Smooth muscle cell (in vitro differentiated cells): ENCODE measurements around the gene MAML3. TPM values are rescaled to one million over a fixed set of nuclear protein-coding genes. Genes with fewer than 3 reads are reported as not detected.

Experiments
- DNase-seq: peaks from one replicate; lab custom pipeline; 2025; ENCODE audit not compliant: unreplicated experiment; lab: John Stamatoyannopoulos, UW
- H2AFZ ChIP-seq: fragments of 200-600 bp; sonication (generic); 2 replicates; pipeline ENCODE4 v1.6.0; 2016; ENCODE audit warnings: antibody characterized with exemption, low read depth, mild to moderate bottlenecking
- H3F3A ChIP-seq: fragments of 200-600 bp; sonication (generic); 2 replicates; pipeline ENCODE4 v1.6.0; 2017; ENCODE audit warnings: antibody characterized with exemption, low read depth
- H3K27ac ChIP-seq: fragments of 200-600 bp; sonication (generic); 2 replicates; pipeline ENCODE4 v1.5.1; 2016; ENCODE audit warnings: low read depth, mild to moderate bottlenecking
- H3K27me3 ChIP-seq: fragments of 200-600 bp; sonication (generic); 2 replicates; pipeline ENCODE4 v1.6.1; 2016; ENCODE audit warnings: low read depth, mild to moderate bottlenecking
- H3K36me3 ChIP-seq: fragments of 200-600 bp; sonication (generic); 2 replicates; pipeline ENCODE4 v1.5.1; 2016; ENCODE audit warnings: low read depth
- H3K4me1 ChIP-seq: fragments of 200-600 bp; sonication (generic); 2 replicates; pipeline ENCODE4 v1.5.1; 2016; ENCODE audit warnings: low read depth
- H3K4me2 ChIP-seq: fragments of 200-600 bp; sonication (generic); 2 replicates; pipeline ENCODE4 v1.6.0; 2016; ENCODE audit warnings: mild to moderate bottlenecking
- H3K4me3 ChIP-seq: fragments of 200-600 bp; sonication (generic); 2 replicates; pipeline ENCODE4 v1.5.1; 2016; ENCODE audit warnings: mild to moderate bottlenecking
- H3K79me2 ChIP-seq: fragments of 200-600 bp; sonication (generic); 2 replicates; pipeline ENCODE4 v1.6.0; 2016; ENCODE audit warnings: low read depth, mild to moderate bottlenecking
- H3K9ac ChIP-seq: fragments of 200-600 bp; sonication (generic); 2 replicates; pipeline ENCODE4 v1.6.0; 2016; ENCODE audit warnings: low read depth
- H3K9me3 ChIP-seq: fragments of 200-600 bp; sonication (generic); replicated peaks from 2 replicates; pipeline ENCODE4 v1.5.1; 2016; ENCODE audit warnings: low read depth
- H4K20me1 ChIP-seq: fragments of 200-600 bp; sonication (generic); 2 replicates; pipeline ENCODE4 v1.6.0; 2016; ENCODE audit warnings: low read depth
- WGBS: methylation state at CpG from one replicate; pipeline ENCODE4 v1.1.7; 2016; ENCODE audit warnings: low lambda C conversion rate; 5-methylcytosine and 5-hydroxymethylcytosine counted together
- polyA plus RNA-seq: library from polyadenylated mRNA; unstranded; fragments of >200 nt; fragmentation: Nextera tagmentation; extraction: Ambion mirVana; gene quantifications from 2 replicates; pipeline ENCODE4 v1.2.1, GENCODE V29; 2016
- total RNA-seq: library from RNA; depleted of rRNA; stranded (reverse); fragments of >200 nt; gene quantifications from 2 replicates; pipeline ENCODE4 v1.2.3, GENCODE V29; 2014
- TF ChIP-seq, protein P1 (sequence below): fragments of 200-600 bp; sonication (generic); IDR thresholded peaks from 2 replicates; pipeline ENCODE4 v1.5.1; 2017; ENCODE audit warnings: borderline replicate concordance, mild to moderate bottlenecking, antibody characterized with exemption; ENCODE audit not compliant: insufficient read depth, poor library complexity, severe bottlenecking

Gene MAML3
- total and polyA plus RNA-seq, 2 experiments from 2014 or later = 4.9 to 12.6 TPM

DNA sequence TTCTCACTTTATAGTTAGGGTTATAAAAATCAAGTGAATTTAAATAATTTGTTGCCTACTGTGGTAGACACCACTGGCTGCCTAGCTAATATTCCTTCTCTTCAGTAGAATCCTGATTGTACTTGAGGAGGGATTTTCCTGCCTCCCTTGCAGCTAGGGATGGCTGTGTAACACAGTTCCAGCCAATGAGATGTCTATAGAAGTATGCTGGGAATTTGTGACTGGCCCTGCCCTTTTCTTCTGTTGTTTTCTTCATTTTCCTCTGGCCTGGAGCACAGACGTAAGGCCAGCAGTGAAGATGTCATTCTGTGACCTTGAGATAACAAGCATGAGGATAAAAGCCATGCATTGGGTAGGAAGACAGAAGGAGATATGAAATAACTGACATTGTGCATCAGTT, 343.3 kb downstream of the MAML3 start:
- Histone ChIP-seq H3K4me3 (no peak overlapping the region), H3K27me3 (no peaks in the 10 kb centered on the region), H3K27ac (no peak overlapping the region), H3K4me2 (no peak overlapping the region), H3K79me2 (peaks cover 31% of the 10 kb centered on the region), H3K9ac (no peak overlapping the region), H4K20me1 (peaks cover 45% of the 10 kb centered on the region), H3K4me1 (peaks cover 35% of the 10 kb centered on the region), H3F3A (peaks cover 7% of the 10 kb centered on the region), H3K9me3 (peaks cover 4% of the 10 kb centered on the region), H3K36me3 (peaks cover 4% of the 10 kb centered on the region), H2AFZ (no peak overlapping the region)
- 96% methylated on average over 1 of the region's 1 CpG for WGBS
- DNase-seq = no peak
- TF ChIP-seq, protein P1, sequence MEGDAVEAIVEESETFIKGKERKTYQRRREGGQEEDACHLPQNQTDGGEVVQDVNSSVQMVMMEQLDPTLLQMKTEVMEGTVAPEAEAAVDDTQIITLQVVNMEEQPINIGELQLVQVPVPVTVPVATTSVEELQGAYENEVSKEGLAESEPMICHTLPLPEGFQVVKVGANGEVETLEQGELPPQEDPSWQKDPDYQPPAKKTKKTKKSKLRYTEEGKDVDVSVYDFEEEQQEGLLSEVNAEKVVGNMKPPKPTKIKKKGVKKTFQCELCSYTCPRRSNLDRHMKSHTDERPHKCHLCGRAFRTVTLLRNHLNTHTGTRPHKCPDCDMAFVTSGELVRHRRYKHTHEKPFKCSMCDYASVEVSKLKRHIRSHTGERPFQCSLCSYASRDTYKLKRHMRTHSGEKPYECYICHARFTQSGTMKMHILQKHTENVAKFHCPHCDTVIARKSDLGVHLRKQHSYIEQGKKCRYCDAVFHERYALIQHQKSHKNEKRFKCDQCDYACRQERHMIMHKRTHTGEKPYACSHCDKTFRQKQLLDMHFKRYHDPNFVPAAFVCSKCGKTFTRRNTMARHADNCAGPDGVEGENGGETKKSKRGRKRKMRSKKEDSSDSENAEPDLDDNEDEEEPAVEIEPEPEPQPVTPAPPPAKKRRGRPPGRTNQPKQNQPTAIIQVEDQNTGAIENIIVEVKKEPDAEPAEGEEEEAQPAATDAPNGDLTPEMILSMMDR = no peak

DNA sequence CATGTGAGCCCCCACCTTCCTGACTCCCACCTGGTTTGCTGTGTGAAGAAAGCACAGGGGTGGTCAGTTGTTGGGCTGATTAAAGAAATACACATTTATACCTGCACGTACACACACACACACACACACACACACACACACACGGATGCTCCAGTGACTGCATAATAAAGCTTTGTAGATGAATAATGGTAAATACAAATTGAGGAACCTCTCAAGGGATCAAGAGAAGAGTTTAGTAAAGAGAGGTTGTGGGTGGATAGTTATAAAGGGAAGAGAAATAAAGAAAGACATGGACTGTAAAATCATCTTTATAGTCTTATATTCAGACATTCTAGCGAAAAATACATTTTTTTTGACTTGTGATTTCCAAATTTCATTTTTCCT, 344.2 kb downstream of the MAML3 start:
- Histone ChIP-seq H4K20me1 (peaks cover 38% of the 10 kb centered on the region), H2AFZ (no peak overlapping the region), H3K27me3 (no peaks in the 10 kb centered on the region), H3K9me3 (peaks cover 4% of the 10 kb centered on the region), H3K4me3 (no peak overlapping the region), H3K36me3 (peaks cover 4% of the 10 kb centered on the region), H3K4me2 (no peak overlapping the region), H3K4me1 (peaks cover 26% of the 10 kb centered on the region), H3K27ac (no peak overlapping the region), H3K9ac (no peak overlapping the region), H3K79me2 (peaks cover 31% of the 10 kb centered on the region), H3F3A (peaks cover 2% of the 10 kb centered on the region)
- TF ChIP-seq, protein P1 = no peak
- WGBS = 95% methylated on average over 3 of the region's 3 CpGs
- DNase-seq = no peak

DNA sequence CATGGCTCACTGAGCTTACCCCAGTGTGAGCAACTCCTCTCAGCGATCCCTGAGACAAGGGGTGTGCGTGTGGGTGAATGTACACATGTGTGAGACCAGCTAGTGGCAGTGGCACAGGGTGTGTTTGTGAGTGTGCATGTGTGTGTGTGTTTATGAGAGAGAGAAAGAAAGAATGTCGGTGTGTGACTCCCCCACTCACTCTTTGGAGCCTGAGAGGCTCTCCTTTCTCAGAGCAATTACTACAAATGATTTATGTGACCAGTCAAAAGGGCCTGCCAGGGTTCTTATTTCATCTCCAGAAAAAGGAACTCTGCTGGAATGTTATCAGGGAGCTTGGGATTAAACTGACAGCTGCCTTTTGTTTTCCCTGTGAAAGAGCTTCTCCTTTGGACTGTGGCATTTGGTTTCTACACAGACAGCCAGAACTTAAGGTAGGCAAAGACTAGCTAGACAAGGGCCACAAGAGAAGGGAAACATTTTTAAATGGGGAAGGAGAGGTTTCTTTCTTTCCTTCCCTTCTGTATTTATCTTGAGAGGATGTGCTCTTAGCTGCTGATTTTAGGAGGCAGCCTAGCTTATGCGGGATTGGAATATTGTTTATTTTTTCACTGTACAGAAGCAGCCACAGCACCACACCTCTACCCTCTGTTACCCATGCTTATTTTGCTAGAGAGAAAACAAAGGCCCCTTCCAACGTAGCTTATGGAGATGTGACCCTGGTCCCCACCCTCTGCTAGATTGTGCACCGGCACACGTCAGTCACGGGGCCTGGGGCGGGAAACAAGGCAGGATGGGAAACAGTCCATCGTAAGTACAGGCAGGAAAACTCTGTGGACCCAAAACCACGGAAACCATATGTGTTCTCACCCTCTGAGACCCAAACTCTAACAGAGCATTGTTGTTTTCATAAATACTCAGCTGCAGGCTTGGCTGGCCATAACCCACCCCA, 344.9 kb downstream of the MAML3 start:
- H3K9ac ChIP-seq = no peak overlapping the region

More for the DNA sequence above, 344.9 kb downstream of the MAML3 start:
- H2AFZ ChIP-seq = no peak overlapping the region
- peaks cover 38% of the 10 kb centered on the region for H4K20me1 ChIP-seq
- peaks cover 4% of the 10 kb centered on the region for H3K9me3 ChIP-seq
- H3K4me2 ChIP-seq = no peak overlapping the region
- no peak for DNase-seq
- no peak overlapping the region for H3K4me3 ChIP-seq
- H3F3A ChIP-seq = no peaks in the 10 kb centered on the region
- no peak overlapping the region for H3K27ac ChIP-seq
- no peaks in the 10 kb centered on the region for H3K27me3 ChIP-seq
- TF ChIP-seq, protein P1 = no peak
- peaks cover 31% of the 10 kb centered on the region for H3K79me2 ChIP-seq
- H3K4me1 ChIP-seq = peaks cover 19% of the 10 kb centered on the region
- peaks cover 4% of the 10 kb centered on the region for H3K36me3 ChIP-seq
- WGBS = 70% methylated on average over 11 of the region's 11 CpGs
